ENCODE results near the gene TMEM132C.

The TMEM132C gene

GRCh38 chr12:128339631-128340030 lies 72.7 kb downstream of the TMEM132C start:
- no peak for DNase-seq

GRCh38 chr12:128353301-128353700 lies 86.3 kb downstream of the TMEM132C start:
- no peak for DNase-seq

- no peak for DNase-seq
Observed at GRCh38 chr12:128356547-128356946, 89.6 kb downstream of the TMEM132C start.

- DNase-seq = no peak
Observed at GRCh38 chr12:128361400-128361995, 94.5 kb downstream of the TMEM132C start.

- DNase-seq = no peak
Observed at GRCh38 chr12:128365032-128365431, 98.1 kb downstream of the TMEM132C start.

- DNase-seq = no peak
Observed at GRCh38 chr12:128365651-128366231, 98.8 kb downstream of the TMEM132C start.

- DNase-seq = no peak
Observed at GRCh38 chr12:128367961-128368360, 101.0 kb downstream of the TMEM132C start.

GRCh38 chr12:128381541-128381940 lies 114.6 kb downstream of the TMEM132C start:
- no peak for DNase-seq

- no peak for DNase-seq
Observed at GRCh38 chr12:128381946-128382345, 115.0 kb downstream of the TMEM132C start.

- DNase-seq = no peak
Observed at GRCh38 chr12:128382946-128383345, 116.0 kb downstream of the TMEM132C start.

GRCh38 chr12:128383357-128383937 lies 116.5 kb downstream of the TMEM132C start:
- DNase-seq = no peak

GRCh38 chr12:128385736-128386135 lies 118.8 kb downstream of the TMEM132C start:
- DNase-seq = no peak

GRCh38 chr12:128387811-128388422 lies 120.9 kb downstream of the TMEM132C start:
- DNase-seq = no peak

- DNase-seq = no peak
Observed at GRCh38 chr12:128388461-128389000, 121.6 kb downstream of the TMEM132C start.

- DNase-seq = no peak
Observed at GRCh38 chr12:128393346-128393745, 126.4 kb downstream of the TMEM132C start.

GRCh38 chr12:128394137-128394536 lies 127.2 kb downstream of the TMEM132C start:
- DNase-seq = no peak

GRCh38 chr12:128399253-128399652 lies 132.3 kb downstream of the TMEM132C start:
- DNase-seq = no peak

- DNase-seq = no peak
Observed at GRCh38 chr12:128402486-128403243, 135.7 kb downstream of the TMEM132C start.

- no peak for DNase-seq
Observed at GRCh38 chr12:128408669-128409068, 141.7 kb downstream of the TMEM132C start.

- DNase-seq = no peak
Observed at GRCh38 chr12:128415036-128415560, 148.1 kb downstream of the TMEM132C start.

GRCh38 chr12:128418944-128419343 lies 152.0 kb downstream of the TMEM132C start:
- no peak for DNase-seq

GRCh38 chr12:128420163-128420562 lies 153.2 kb downstream of the TMEM132C start:
- DNase-seq = no peak

GRCh38 chr12:128421375-128421774 lies 154.4 kb downstream of the TMEM132C start:
- no peak for DNase-seq

Data from NCI-H1436 treated with DMSO at 0.1 percent for 48 hours (cell line).